ES-I3 (cell line): ENCODE results near the gene NCKAP5.

ENCODE experiments used
- H3K36me3 ChIP-seq: 2 replicates; pipeline ENCODE4 v1.6.1; 2013; ENCODE audit warnings: mild to moderate bottlenecking, low read length, control low read depth, moderate library complexity; ENCODE audit not compliant: insufficient read depth
- H3K4me1 ChIP-seq: 2 replicates; pipeline ENCODE4 v1.6.1; 2013; ENCODE audit warnings: mild to moderate bottlenecking, control low read depth, low read length; ENCODE audit not compliant: insufficient read depth
- H3K9ac ChIP-seq: 2 replicates; pipeline ENCODE4 v1.6.1; 2013; ENCODE audit warnings: low read depth, mild to moderate bottlenecking, low read length, moderate library complexity
- H3K9me3 ChIP-seq: 2 replicates; pipeline ENCODE4 v1.6.1; 2013; ENCODE audit warnings: mild to moderate bottlenecking, low read length, moderate library complexity; ENCODE audit not compliant: control insufficient read depth, insufficient read depth

NCKAP5 gene

GRCh38 chr2:133503927-133504326, 64.3 kb downstream of the NCKAP5 start:
- no peaks in the 10 kb centered on the region for H3K36me3 ChIP-seq
- H3K9ac ChIP-seq = no peak overlapping the region
- no peaks in the 10 kb centered on the region for H3K9me3 ChIP-seq
- no peaks in the 10 kb centered on the region for H3K4me1 ChIP-seq

- no peaks in the 10 kb centered on the region for H3K36me3 ChIP-seq
- H3K9ac ChIP-seq = no peak overlapping the region
- H3K9me3 ChIP-seq = no peaks in the 10 kb centered on the region
- no peaks in the 10 kb centered on the region for H3K4me1 ChIP-seq
These were observed 64.9 kb downstream of the NCKAP5 start for GRCh38 chr2:133503323-133503722.

GRCh38 chr2:133502678-133503077, 65.6 kb downstream of the NCKAP5 start:
- Histone ChIP-seq H3K9ac (no peak overlapping the region), H3K9me3 (no peaks in the 10 kb centered on the region), H3K4me1 (peaks cover 4% of the 10 kb centered on the region; the same call in 1 of the 2 replicates), H3K36me3 (no peaks in the 10 kb centered on the region)

GRCh38 chr2:133500917-133501316, 67.3 kb downstream of the NCKAP5 start:
- Histone ChIP-seq H3K9me3 (no peaks in the 10 kb centered on the region), H3K9ac (no peak overlapping the region), H3K36me3 (no peaks in the 10 kb centered on the region), H3K4me1 (peaks cover 7% of the 10 kb centered on the region; the same call in 1 of the 2 replicates)

- no peaks in the 10 kb centered on the region for H3K36me3 ChIP-seq
- no peak overlapping the region for H3K9ac ChIP-seq
- peaks cover 7% of the 10 kb centered on the region; the same call in 1 of the 2 replicates for H3K4me1 ChIP-seq
- H3K9me3 ChIP-seq = no peaks in the 10 kb centered on the region
These were observed 69.3 kb downstream of the NCKAP5 start for GRCh38 chr2:133498662-133499585.

- Histone ChIP-seq H3K9ac (no peak overlapping the region), H3K36me3 (no peaks in the 10 kb centered on the region), H3K4me1 (peaks cover 7% of the 10 kb centered on the region; the same call in 1 of the 2 replicates), H3K9me3 (no peaks in the 10 kb centered on the region)
These were observed 70.2 kb downstream of the NCKAP5 start for GRCh38 chr2:133497951-133498565.

GRCh38 chr2:133497270-133497893, 70.9 kb downstream of the NCKAP5 start:
- H3K36me3 ChIP-seq = no peaks in the 10 kb centered on the region
- H3K9ac ChIP-seq = no peak overlapping the region
- H3K9me3 ChIP-seq = no peaks in the 10 kb centered on the region
- H3K4me1 ChIP-seq = peaks cover 7% of the 10 kb centered on the region; the same call in 1 of the 2 replicates

GRCh38 chr2:133496501-133497269, 71.6 kb downstream of the NCKAP5 start:
- no peaks in the 10 kb centered on the region for H3K9me3 ChIP-seq
- H3K4me1 ChIP-seq = peaks cover 7% of the 10 kb centered on the region; the same call in 1 of the 2 replicates
- no peak overlapping the region for H3K9ac ChIP-seq
- no peaks in the 10 kb centered on the region for H3K36me3 ChIP-seq

GRCh38 chr2:133495226-133495625, 73.0 kb downstream of the NCKAP5 start:
- no peak overlapping the region for H3K9ac ChIP-seq
- H3K4me1 ChIP-seq = peaks cover 7% of the 10 kb centered on the region; the same call in 1 of the 2 replicates
- H3K36me3 ChIP-seq = no peaks in the 10 kb centered on the region
- H3K9me3 ChIP-seq = no peaks in the 10 kb centered on the region

- Histone ChIP-seq H3K4me1 (peaks cover 5% of the 10 kb centered on the region; the same call in 1 of the 2 replicates), H3K36me3 (no peaks in the 10 kb centered on the region), H3K9me3 (no peaks in the 10 kb centered on the region), H3K9ac (no peak overlapping the region)
These were observed 75.4 kb downstream of the NCKAP5 start for GRCh38 chr2:133492719-133493380.

GRCh38 chr2:133490411-133490980, 77.8 kb downstream of the NCKAP5 start:
- Histone ChIP-seq H3K9me3 (no peaks in the 10 kb centered on the region), H3K36me3 (no peaks in the 10 kb centered on the region), H3K9ac (no peak overlapping the region), H3K4me1 (no peaks in the 10 kb centered on the region)

- Histone ChIP-seq H3K36me3 (no peaks in the 10 kb centered on the region), H3K4me1 (no peaks in the 10 kb centered on the region), H3K9ac (no peak overlapping the region), H3K9me3 (no peaks in the 10 kb centered on the region)
These were observed 78.4 kb downstream of the NCKAP5 start for GRCh38 chr2:133489641-133490410.

- H3K9ac ChIP-seq = no peak overlapping the region
- no peaks in the 10 kb centered on the region for H3K36me3 ChIP-seq
- no peaks in the 10 kb centered on the region for H3K4me1 ChIP-seq
- no peaks in the 10 kb centered on the region for H3K9me3 ChIP-seq
These were observed 79.1 kb downstream of the NCKAP5 start for GRCh38 chr2:133489146-133489545.
